GM18861 (cell line): Measurements from ENCODE around the gene UCHL3.

Source experiments
- ATAC-seq: cut with Tn5 transposase; IDR thresholded peaks from one replicate; pipeline ENCODE4 v1.9.1; 2021; ENCODE audit not compliant: unreplicated experiment

The UCHL3 gene

GRCh38 chr13:75547917-75548316, 1.7 kb upstream of the UCHL3 start:
- no peak for ATAC-seq

DNA sequence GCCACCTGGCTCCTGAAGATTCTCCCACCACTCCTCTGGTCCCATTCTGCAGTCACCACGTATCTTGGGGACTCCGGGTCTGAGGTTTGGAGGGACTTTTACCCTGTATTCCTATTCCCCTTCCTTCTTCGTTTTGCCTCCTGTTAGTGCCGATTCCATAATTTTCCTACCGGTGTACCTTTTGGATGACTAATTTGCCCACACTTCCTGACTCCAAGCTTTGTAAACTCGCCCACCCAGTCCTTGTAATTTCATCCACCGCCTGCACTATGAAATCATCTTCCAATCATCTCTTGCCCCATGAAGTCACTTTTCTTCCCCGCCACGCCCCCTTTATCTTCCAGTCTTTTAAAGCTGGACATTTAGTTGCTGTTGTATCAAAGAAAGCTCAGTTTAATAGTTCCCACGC, 572 bp downstream of the UCHL3 start:
- no peak for ATAC-seq

DNA sequence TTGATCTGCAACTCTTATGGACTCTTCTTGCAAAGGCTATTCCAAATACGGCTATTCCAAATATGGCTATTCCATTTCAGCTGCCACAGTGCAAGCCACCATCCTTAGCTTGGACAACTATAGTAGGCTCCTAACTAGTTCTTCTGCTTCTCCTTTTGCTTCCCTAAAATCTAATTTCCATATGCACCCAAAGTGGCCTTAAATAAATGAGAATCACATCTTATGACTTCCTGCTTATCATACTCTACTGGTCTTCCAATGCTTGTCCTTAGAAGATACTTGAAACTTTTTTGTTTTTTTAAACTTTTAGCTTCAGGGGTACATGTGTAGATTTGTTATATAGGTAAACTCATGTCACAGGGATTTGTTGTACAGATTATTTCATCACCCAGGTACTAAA, 4.9 kb downstream of the UCHL3 start:
- no peak for ATAC-seq

GRCh38 chr13:75554981-75555380, 5.4 kb downstream of the UCHL3 start:
- ATAC-seq = no peak

- ATAC-seq = no peak
Observed at GRCh38 chr13:75555836-75556235, 6.2 kb downstream of the UCHL3 start.

DNA sequence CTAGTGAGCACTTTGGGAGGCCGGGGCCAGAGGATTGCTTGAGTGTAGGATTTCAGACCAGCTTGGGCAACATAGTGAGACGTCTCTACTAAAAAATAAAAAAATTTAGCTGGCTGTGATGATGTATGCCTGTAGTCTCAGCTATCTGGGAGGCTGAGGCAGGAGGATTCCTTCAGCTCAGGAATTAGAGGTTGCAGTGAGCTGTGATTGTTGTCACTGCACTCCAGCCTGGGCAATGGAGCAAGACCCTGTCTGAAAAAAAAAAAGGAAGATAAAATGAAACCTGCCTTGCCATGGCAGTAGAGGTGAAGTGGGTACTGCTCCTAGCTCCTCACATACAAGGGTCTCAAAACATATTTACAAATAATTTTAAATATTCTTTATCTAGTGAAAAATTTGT, 7.4 kb downstream of the UCHL3 start:
- ATAC-seq = no peak

DNA sequence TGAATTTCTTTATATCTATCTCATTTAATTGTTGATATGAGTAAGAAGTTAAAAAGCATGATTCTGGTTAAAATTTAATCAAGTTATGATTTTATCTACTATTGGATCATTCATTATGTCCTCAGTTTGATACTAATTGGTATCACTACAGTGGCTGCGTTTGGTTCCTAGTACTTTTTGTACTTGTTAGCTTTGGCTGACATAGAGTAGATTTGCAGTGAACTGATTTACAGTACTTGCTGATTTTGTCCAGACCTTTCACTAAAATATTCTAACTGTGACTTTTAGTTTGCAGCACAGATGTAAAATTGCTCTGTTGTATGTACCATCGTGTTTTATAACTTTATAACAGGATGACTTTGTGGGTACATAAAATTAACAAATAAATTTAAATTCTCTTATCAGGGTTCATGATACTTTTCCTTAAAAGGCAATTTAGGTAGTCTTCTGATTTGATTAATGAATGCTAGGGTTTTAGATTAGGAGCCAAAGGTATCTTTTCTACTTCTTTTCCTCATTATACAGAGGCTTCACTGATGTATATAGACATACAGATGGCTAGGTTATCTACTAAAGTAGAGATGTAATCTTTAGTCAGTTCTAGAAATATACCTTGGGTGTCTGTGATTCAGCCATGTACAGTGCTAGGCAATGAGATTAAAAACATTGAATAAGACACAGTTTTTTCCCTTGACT, 8.7 kb downstream of the UCHL3 start:
- ATAC-seq = no peak

DNA sequence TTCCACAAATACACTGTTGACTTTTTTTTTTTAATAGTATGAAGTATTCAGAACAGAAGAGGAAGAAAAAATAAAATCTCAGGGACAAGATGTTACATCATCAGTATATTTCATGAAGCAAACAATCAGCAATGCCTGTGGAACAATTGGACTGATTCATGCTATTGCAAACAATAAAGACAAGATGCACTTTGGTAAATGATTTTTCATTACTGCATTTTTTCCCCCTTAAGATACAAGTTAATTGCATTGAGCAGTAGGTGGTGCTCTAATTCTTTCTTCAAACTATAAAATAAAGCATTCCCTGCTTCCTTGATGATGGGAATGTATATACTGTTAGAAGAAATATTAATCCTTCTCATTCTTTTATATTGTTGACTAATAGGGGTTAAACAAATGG, 17.1 kb downstream of the UCHL3 start:
- ATAC-seq = no peak

GRCh38 chr13:75569576-75569975, 20.0 kb downstream of the UCHL3 start:
- no peak for ATAC-seq

DNA sequence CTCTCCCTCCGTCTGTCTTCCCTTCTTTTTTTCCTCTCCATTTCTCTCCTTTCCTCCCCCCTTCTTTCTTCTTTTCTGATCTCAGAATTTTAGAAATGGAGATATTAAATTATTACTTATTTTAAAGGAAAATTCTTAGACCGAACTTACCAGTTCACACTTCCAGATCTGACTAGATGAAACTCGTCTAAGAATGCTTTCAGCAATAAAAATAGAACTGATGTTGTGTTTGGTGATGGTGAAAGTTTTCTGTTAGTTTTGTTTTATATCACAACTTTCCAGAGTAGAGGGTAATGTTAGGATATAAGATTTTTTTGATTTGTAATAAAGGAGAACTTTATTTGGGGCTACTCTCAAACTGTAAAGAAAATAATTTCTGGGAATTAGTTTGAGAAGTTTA, 29.9 kb downstream of the UCHL3 start:
- no peak for ATAC-seq

- no peak for ATAC-seq
Observed at GRCh38 chr13:75581874-75582640, 32.5 kb downstream of the UCHL3 start.

DNA sequence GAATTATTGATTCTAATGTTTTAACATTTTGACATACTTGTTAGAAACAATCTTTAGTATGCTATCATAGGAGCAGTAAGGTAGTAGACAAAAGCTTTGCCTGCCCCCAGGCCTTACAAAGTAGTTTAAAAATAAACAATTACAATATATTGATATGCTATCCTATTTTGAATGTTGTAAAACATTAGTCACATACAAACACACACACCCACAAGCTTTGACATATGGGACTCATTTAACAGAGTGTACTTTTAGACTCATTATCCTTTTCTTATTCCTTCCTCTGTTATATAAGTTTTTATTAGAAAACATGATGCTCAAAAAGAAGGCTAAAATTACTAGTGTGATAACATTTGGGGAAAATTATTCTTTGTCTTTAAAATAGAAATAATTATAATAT, 33.5 kb downstream of the UCHL3 start:
- no peak for ATAC-seq

- ATAC-seq = no peak
Observed at GRCh38 chr13:75585153-75585552, 35.6 kb downstream of the UCHL3 start.

GRCh38 chr13:75587679-75588078, 38.1 kb downstream of the UCHL3 start:
- ATAC-seq = no peak

DNA sequence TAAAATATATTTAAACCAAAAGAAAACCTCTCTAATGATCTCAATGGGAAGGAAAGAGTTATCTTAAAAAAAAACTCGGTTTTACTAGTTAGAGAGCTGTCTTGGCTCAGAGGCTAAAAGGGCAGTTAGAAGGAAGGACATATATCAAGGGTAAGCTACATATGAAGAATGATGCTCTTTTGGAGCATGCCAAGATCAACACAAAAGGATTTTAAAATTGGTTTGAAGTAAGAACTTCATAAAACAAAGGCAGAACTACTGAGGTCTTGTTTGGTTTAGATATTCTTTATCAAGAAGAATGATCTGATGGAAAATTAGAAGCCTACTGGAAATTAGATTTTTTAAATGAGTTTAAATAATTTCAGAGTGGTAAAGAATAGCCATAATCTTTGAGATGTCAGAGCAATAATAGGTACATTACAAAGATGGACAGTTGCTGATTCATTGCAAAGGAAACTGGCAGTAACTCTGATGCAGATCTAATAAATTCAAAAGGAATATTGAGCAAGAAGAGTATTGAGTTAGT, 47.1 kb downstream of the UCHL3 start:
- no peak for ATAC-seq

- no peak for ATAC-seq
Observed at GRCh38 chr13:75600371-75600770, 50.8 kb downstream of the UCHL3 start.

- ATAC-seq = no peak
Observed at GRCh38 chr13:75603038-75603437, 53.4 kb downstream of the UCHL3 start.

- ATAC-seq = no peak
Observed at GRCh38 chr13:75607447-75607846, 57.9 kb downstream of the UCHL3 start.

- ATAC-seq = no peak
Observed at GRCh38 chr13:75610466-75610865, 60.9 kb downstream of the UCHL3 start.

DNA sequence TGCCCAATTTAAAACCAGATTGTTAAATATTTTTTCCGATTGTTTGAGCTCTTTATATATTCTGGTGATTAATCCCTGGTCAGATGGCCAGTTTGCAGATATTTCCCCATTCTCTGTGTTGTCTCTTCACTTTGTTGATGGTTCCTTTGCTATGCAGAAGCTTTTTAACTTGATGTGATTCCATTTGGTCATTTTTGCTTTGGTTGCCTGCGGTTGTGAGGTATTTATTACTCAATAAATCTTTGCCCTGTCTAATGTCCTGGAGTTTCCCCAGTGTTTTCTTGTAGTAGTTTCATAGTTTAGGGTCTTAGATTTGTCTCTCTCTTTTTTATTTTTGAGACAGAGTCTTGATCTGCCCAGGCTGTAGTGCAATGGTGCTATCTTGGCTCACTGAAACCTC, 62.8 kb downstream of the UCHL3 start:
- ATAC-seq = no peak

GRCh38 chr13:75617230-75617629, 67.6 kb downstream of the UCHL3 start:
- ATAC-seq = no peak

GRCh38 chr13:75618308-75618707, 68.7 kb downstream of the UCHL3 start:
- ATAC-seq = no peak
